HUES48 (cell line): ENCODE data around the gene MYO1H.

ENCODE experiments used
- H3K27ac ChIP-seq: one replicate; pipeline ENCODE4 v1.7.0; 2013; ENCODE audit warnings: low read depth, low read length, inconsistent platforms
- H3K27me3 ChIP-seq: 2 replicates; pipeline ENCODE4 v1.6.1; 2013; ENCODE audit warnings: mild to moderate bottlenecking, low read length; ENCODE audit not compliant: control insufficient read depth, insufficient read depth
- H3K36me3 ChIP-seq: 2 replicates; pipeline ENCODE4 v1.6.1; 2013; ENCODE audit warnings: low read length; ENCODE audit not compliant: control insufficient read depth, insufficient read depth
- H3K4me1 ChIP-seq: 2 replicates; pipeline ENCODE4 v1.6.1; 2013; ENCODE audit warnings: mild to moderate bottlenecking, low read length; ENCODE audit not compliant: control insufficient read depth, insufficient read depth
- H3K4me3 ChIP-seq: 2 replicates; pipeline ENCODE4 v1.5.1; 2013; ENCODE audit warnings: mild to moderate bottlenecking, low read depth, low read length
- H3K9ac ChIP-seq: 2 replicates; pipeline ENCODE4 v1.6.1; 2013; ENCODE audit warnings: mild to moderate bottlenecking, low read depth, low read length, moderate library complexity
- H3K9me3 ChIP-seq: 2 replicates; pipeline ENCODE4 v1.6.1; 2013; ENCODE audit warnings: low read length; ENCODE audit not compliant: control insufficient read depth, insufficient read depth

MYO1H gene

DNA sequence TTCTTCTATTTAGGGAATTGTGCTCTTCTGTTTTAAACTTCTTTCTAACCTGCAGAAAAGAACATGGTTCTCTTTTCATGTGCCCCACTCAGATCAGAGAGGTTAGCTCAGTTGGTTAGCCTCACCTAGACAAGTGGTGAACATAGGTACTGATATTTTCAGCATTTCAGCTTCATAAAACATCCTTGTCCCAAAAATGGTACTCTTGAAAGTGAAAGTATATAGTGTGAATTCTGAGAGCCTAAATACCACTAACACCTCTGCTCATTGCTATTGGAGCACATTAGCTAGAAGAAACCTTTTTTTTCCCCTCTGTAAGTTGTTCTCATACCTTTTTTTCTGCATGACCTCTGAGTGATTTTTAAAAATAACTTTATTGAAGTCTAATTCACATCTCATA lies 147.3 kb downstream of the MYO1H start:
- no peak overlapping the region for H3K9ac ChIP-seq
- no peak overlapping the region for H3K27ac ChIP-seq
- H3K4me3 ChIP-seq, result no peak overlapping the region
- no peaks in the 10 kb centered on the region for H3K4me1 ChIP-seq
- peaks cover 59% of the 10 kb centered on the region for H3K36me3 ChIP-seq
- H3K9me3 ChIP-seq, result no peaks in the 10 kb centered on the region
- H3K27me3 ChIP-seq, result no peaks in the 10 kb centered on the region

GRCh38 chr12:109496306-109496705 lies 148.6 kb downstream of the MYO1H start:
- peaks cover 54% of the 10 kb centered on the region for H3K36me3 ChIP-seq
- H3K9me3 ChIP-seq, result no peaks in the 10 kb centered on the region
- H3K4me1 ChIP-seq, result no peaks in the 10 kb centered on the region
- H3K27me3 ChIP-seq, result no peaks in the 10 kb centered on the region
- no peak overlapping the region for H3K27ac ChIP-seq
- H3K9ac ChIP-seq, result no peak overlapping the region
- no peak overlapping the region for H3K4me3 ChIP-seq

DNA sequence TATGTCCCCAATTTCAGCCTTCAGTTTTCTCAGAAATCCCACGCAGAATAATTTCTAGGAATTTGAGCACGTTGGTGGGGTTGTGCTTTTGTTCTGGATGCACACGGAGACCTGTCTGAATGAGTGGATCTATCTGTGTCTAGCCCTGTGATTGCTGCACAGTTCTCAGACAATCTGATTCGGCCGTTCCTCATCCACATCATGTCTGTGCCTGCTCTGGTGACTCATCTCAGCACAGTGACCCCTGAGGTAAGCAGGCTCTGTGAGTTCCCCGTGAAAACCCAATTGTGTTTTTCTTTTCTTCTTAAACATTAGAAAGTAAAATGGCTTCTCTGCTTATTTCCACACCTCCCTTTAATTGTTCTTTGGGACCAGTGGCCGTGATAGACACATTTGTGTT lies 150.0 kb downstream of the MYO1H start:
- no peaks in the 10 kb centered on the region for H3K27me3 ChIP-seq

More for the DNA sequence above, 150.0 kb downstream of the MYO1H start:
- H3K36me3 ChIP-seq, result peaks cover 58% of the 10 kb centered on the region
- H3K27ac ChIP-seq, result no peak overlapping the region
- H3K4me1 ChIP-seq, result no peaks in the 10 kb centered on the region
- H3K9ac ChIP-seq, result no peak overlapping the region
- H3K9me3 ChIP-seq, result no peaks in the 10 kb centered on the region
- H3K4me3 ChIP-seq, result no peak overlapping the region
